GM12878 (cell line): Measurements from ENCODE around the gene KATNBL1. TPM values are rescaled to one million over a fixed set of nuclear protein-coding genes. Genes with fewer than 3 reads are reported as not detected.

ENCODE experiments used
- ATAC-seq: fragments of 200-7000 bp; cut with Tn5 transposase; 3 replicates; pipeline ENCODE4 v1.9.1; 2020; ENCODE audit warnings: mild to moderate bottlenecking, moderate library complexity
- BruUV-seq: library from RNA; stranded (reverse); fragments of 400-500 nt; replicated peaks from 2 replicates; lab custom pipeline; 2021; lab: Mats Ljungman, UMichigan
- CTCF ChIA-PET: fragments of 300-600 bp; sonication (Branson Sonifier 250); formaldehyde crosslinking; extraction: SDS; loops from one replicate; lab custom pipeline; 2021; ENCODE audit warnings: inconsistent platforms; lab: Yijun Ruan, JAX
- POLR2A ChIA-PET: fragments of 350-600 bp; formaldehyde crosslinking; extraction: SDS; loops from one replicate; lab custom pipeline; 2021; ENCODE audit warnings: inconsistent platforms; lab: Charles Lee
- RAD21 ChIA-PET: fragments of 300-600 bp; sonication (Branson Sonifier 250); formaldehyde crosslinking; loops from one replicate; lab custom pipeline; 2023; ENCODE audit warnings: antibody characterized with exemption; ENCODE audit not compliant: unreplicated experiment; lab: Charles Lee
- SMC1A ChIA-PET: fragments of 300-600 bp; sonication (Branson Sonifier 250); formaldehyde crosslinking; loops from one replicate; lab custom pipeline; 2023; ENCODE audit not compliant: unreplicated experiment, uncharacterized antibody; lab: Charles Lee
- DNase-seq: peaks from one replicate; pipeline ENCODE4 v3.0.0-alpha.2; 2011; ENCODE audit warnings: low read depth, low spot score
- FAIRE-seq: peaks from 3 replicates; lab custom pipeline; 2011; peaks lifted over from hg19 to GRCh38; lab: Jason Lieb, UNC
- H2AFZ ChIP-seq: 2 replicates; pipeline ENCODE4 v1.6.0; 2011; ENCODE audit warnings: low read depth, low read length, control low read depth; ENCODE audit not compliant: control insufficient read depth
- H3K27ac ChIP-seq: 2 replicates; pipeline ENCODE4 v1.5.1; 2011; ENCODE audit warnings: control low read depth; ENCODE audit not compliant: control insufficient read depth, insufficient read depth
- H3K27me3 ChIP-seq, 2 experiments: replicated peaks in 1 of 2; 2 replicates each; pipeline versions ENCODE4 v1.6.0 to v1.6.1; 2011; ENCODE audit warnings: low read length in 1 of 2; ENCODE audit not compliant: control insufficient read depth in 2 of 2, insufficient read depth in 2 of 2
- H3K36me3 ChIP-seq, 2 experiments: 2 replicates each; pipeline ENCODE4 v1.5.1; 2011; ENCODE audit warnings: low read length in 1 of 2; ENCODE audit not compliant: control insufficient read depth in 2 of 2, insufficient read depth in 2 of 2
- H3K4me1 ChIP-seq: 2 replicates; pipeline ENCODE4 v1.6.1; 2011; ENCODE audit warnings: mild to moderate bottlenecking, low read length, moderate library complexity, mixed read lengths; ENCODE audit not compliant: control insufficient read depth, insufficient read depth
- H3K4me2 ChIP-seq: 2 replicates; pipeline ENCODE4 v1.6.0; 2011; ENCODE audit warnings: control low read depth; ENCODE audit not compliant: control insufficient read depth, insufficient read depth
- H3K4me3 ChIP-seq: fragments of 200-600 bp; sonication (generic); 2 replicates; pipeline ENCODE4 v1.5.1; 2016
- H3K79me2 ChIP-seq: 2 replicates; pipeline ENCODE4 v1.6.0; 2011; ENCODE audit warnings: low read length; ENCODE audit not compliant: control insufficient read depth, insufficient read depth
- H3K9ac ChIP-seq: 2 replicates; pipeline ENCODE4 v1.8.0; 2011; ENCODE audit warnings: low read length, control low read depth, mixed read lengths; ENCODE audit not compliant: control insufficient read depth, insufficient read depth
- H3K9me3 ChIP-seq: replicated peaks from 3 replicates; pipeline ENCODE4 v1.5.1; 2011; ENCODE audit warnings: mild to moderate bottlenecking, low read length; ENCODE audit not compliant: control insufficient read depth, insufficient read depth
- H4K20me1 ChIP-seq: 2 replicates; pipeline ENCODE4 v1.6.0; 2011; ENCODE audit not compliant: control insufficient read depth, insufficient read depth
- ATF3 ChIP-seq: IDR thresholded peaks from 2 replicates; pipeline ENCODE4 v1.6.1; 2011; ENCODE audit warnings: low read depth, mild to moderate bottlenecking, low read length, moderate library complexity, borderline replicate concordance; ENCODE audit errors: extremely low read depth
- BCLAF1 ChIP-seq: fragments of 450-650 bp; IDR thresholded peaks from 2 replicates; pipeline ENCODE4 v1.6.1; 2017; ENCODE audit warnings: antibody characterized with exemption, mild to moderate bottlenecking, moderate library complexity
- CTCF ChIP-seq, 3 experiments: IDR thresholded peaks in 2 of 3; conservative IDR thresholded peaks in 1 of 3; 2 replicates each; pipeline ENCODE4 v1.5.1; 2011; ENCODE audit warnings: low read depth in 3 of 3, low read length in 3 of 3, mild to moderate bottlenecking in 3 of 3, control low read depth in 2 of 3, moderate library complexity in 2 of 3, inconsistent platforms in 1 of 3, mixed read lengths in 1 of 3; ENCODE audit not compliant: control insufficient read depth in 2 of 3, insufficient read depth in 1 of 3; ENCODE audit errors: extremely low read depth in 1 of 3
- RAD21 ChIP-seq: IDR thresholded peaks from 2 replicates; pipeline ENCODE4 v1.6.1; 2011; ENCODE audit warnings: mild to moderate bottlenecking, low read depth, low read length, moderate library complexity; ENCODE audit not compliant: insufficient read depth
- SMC3 ChIP-seq: IDR thresholded peaks from 2 replicates; pipeline ENCODE4 v1.6.1; 2011; ENCODE audit warnings: low read length, improper control_type of control experiment, borderline replicate concordance
- WGBS: methylation state at CpG from one replicate; pipeline ENCODE4 v1.1.6; 2016; ENCODE audit warnings: low lambda C conversion rate; ENCODE audit not compliant: insufficient replicate concordance, insufficient coverage; ENCODE audit errors: missing lambda C conversion rate; 5-methylcytosine and 5-hydroxymethylcytosine counted together
- in situ Hi-C: fragments of 300-500 bp; cut with MboI; formaldehyde crosslinking; loops from 9 replicates; pipeline ENCODE4 v1.14.3; 2018; ENCODE audit warnings: mixed read lengths
- intact Hi-C: fragments of 100-400 bp; cut with micrococcal nuclease; formaldehyde crosslinking; loops from one replicate; pipeline ENCODE4 v1.14.2; 2022; ENCODE audit not compliant: unreplicated experiment
- polyA plus RNA-seq, 11 experiments: library from polyadenylated mRNA; depleted of rRNA in 4 of 11; unstranded in 6 of 11; stranded (reverse) in 5 of 11; fragments of >200 nt; fragmentation: Nextera tagmentation in 4 of 11; fragmentation: Illumina TruSeq in 1 of 11; extraction: Ambion mirVana in 4 of 11; extraction: Trizol in 1 of 11; gene quantifications; 1 replicate in 1 of 11; 2 replicates in 10 of 11; pipeline versions ENCODE4 v1.2.1 to v1.2.3, GENCODE V29; 2011 to 2016; ENCODE audit warnings: inconsistent platforms in 2 of 11, missing spikeins in 2 of 11, low read depth in 1 of 11
- total RNA-seq, 4 experiments: library from RNA; depleted of rRNA in 3 of 4; stranded (reverse); fragments of >200 nt in 3 of 4; fragmentation: Illumina TruSeq in 1 of 4; extraction: Trizol in 1 of 4; gene quantifications; 2 replicates each; pipeline versions ENCODE4 v1.2.1 to v1.2.3, GENCODE V29; 2013 to 2021

Gene KATNBL1
- total and polyA plus RNA-seq, 10 of the 15 experiments (the other 5 are each of a cell fraction or from before 2014, with no cell fraction given), result 7.8 to 58.8 (median 30.1) TPM

GRCh38 chr15:34109797-34110663, 99.9 kb downstream of the KATNBL1 start:
- BruUV-seq, result no TSS peak
- Histone ChIP-seq H3K4me3 (no peak overlapping the region), H3K27me3 (no peaks in the 10 kb centered on the region), H3K9ac (no peak overlapping the region), H3K4me2 (no peak overlapping the region), H3K9me3 (no peaks in the 10 kb centered on the region), H3K79me2 (no peaks in the 10 kb centered on the region), H3K36me3 (no peaks in the 10 kb centered on the region), H4K20me1 (no peaks in the 10 kb centered on the region), H3K27ac (no peak overlapping the region), H2AFZ (no peak overlapping the region), H3K4me1 (no peaks in the 10 kb centered on the region)
- SMC1A ChIA-PET, result interaction anchor here (0.7 to 4.2 kb wide), 22 partner anchors 9 to 478 kb away, joined by 3 to 65 read pairs (median 4); partner anchors contain the start of genes KATNBL1 and LPCAT4
- intact Hi-C loops (loop anchor here (1.0 to 10.0 kb wide), 3 partner anchors 100 to 475 kb away; partner anchors contain the start of genes GOLGA8B and KATNBL1), in situ Hi-C loops (no loop called here)
- no peak for DNase-seq
- FAIRE-seq, result no peak
- RAD21 ChIA-PET, result interaction anchor here (0.6 to 6.9 kb wide), 19 partner anchors 9 to 478 kb away, joined by 3 to 71 read pairs (median 4); partner anchors contain the start of genes EMC4, EMC7, KATNBL1 and LPCAT4
- no peak for TF ChIP-seq ATF3
- peak; percentile 75; the same call in 1 of the 2 replicates for TF ChIP-seq SMC3
- TF ChIP-seq RAD21, result peak; percentile 90
- peak; percentile 65 to 73 (median 67) for TF ChIP-seq CTCF (IDR thresholded peaks at IDR 0.05 in 2 of 3, conservative IDR thresholded peaks at IDR 0.05 in 1 of 3; ENCODE audit: control insufficient read depth in 2 of 3, extremely low read depth in 1 of 3, insufficient read depth in 1 of 3, low read depth in 3 of 3, low read length in 3 of 3)
- no peak for TF ChIP-seq BCLAF1
- POLR2A ChIA-PET, result interaction anchor here (0.8 to 1.2 kb wide), 2 partner anchors 14 to 100 kb away, joined by 3 read pairs; partner anchors contain the start of gene KATNBL1
- CTCF ChIA-PET, result interaction anchor here (0.7 to 6.8 kb wide), 26 partner anchors 9 to 477 kb away, joined by 3 to 136 read pairs (median 4); partner anchors contain the start of genes KATNBL1 and LPCAT4
- peak; percentile 84 for ATAC-seq
- WGBS, result 63% methylated on average over 5 of the region's 5 CpGs
